ENCODE results near the gene NSUN4.

- no peak for TF ChIP-seq SUZ12 (IDR thresholded peaks at IDR 0.05; ENCODE audit: extremely low read depth, insufficient read depth, insufficient read length)
- TF ChIP-seq YY1 (IDR thresholded peaks at IDR 0.05; ENCODE audit: insufficient read depth, insufficient read length), result no peak
- no peak for TF ChIP-seq ZNF274 (IDR thresholded peaks at IDR 0.05; ENCODE audit: low read depth, low read length)
These were observed 65.1 kb downstream of the NSUN4 start for GRCh38 chr1:46405724-46406123.
